HG03558 (cell line): ENCODE data around the gene SDHB.

Source experiments
- ATAC-seq: cut with Tn5 transposase; IDR thresholded peaks from one replicate; pipeline ENCODE4 v1.9.1; 2021; ENCODE audit warnings: moderate number of reproducible peaks; ENCODE audit not compliant: unreplicated experiment; ENCODE audit errors: extremely low read depth

The SDHB gene

GRCh38 chr1:17052641-17053040 is 1.2 kb downstream of the SDHB start:
- ATAC-seq = no peak

GRCh38 chr1:17052038-17052437 is 1.8 kb downstream of the SDHB start:
- ATAC-seq = no peak

GRCh38 chr1:17047924-17048323 is 5.9 kb downstream of the SDHB start:
- no peak for ATAC-seq

- no peak for ATAC-seq
Observed at GRCh38 chr1:17046334-17046657, 7.5 kb downstream of the SDHB start.

- ATAC-seq = no peak
Observed at GRCh38 chr1:17045634-17046333, 8.0 kb downstream of the SDHB start.

GRCh38 chr1:17045150-17045549 is 8.7 kb downstream of the SDHB start:
- no peak for ATAC-seq

- ATAC-seq = no peak
Observed at GRCh38 chr1:17043676-17044075, 10.2 kb downstream of the SDHB start.

GRCh38 chr1:17040135-17040534 is 13.7 kb downstream of the SDHB start:
- ATAC-seq = no peak

GRCh38 chr1:17039522-17039921 is 14.3 kb downstream of the SDHB start:
- ATAC-seq = no peak

GRCh38 chr1:17033481-17033880 is 20.4 kb downstream of the SDHB start:
- no peak for ATAC-seq

GRCh38 chr1:17032741-17033140 is 21.1 kb downstream of the SDHB start:
- ATAC-seq = no peak

GRCh38 chr1:17031436-17031835 is 22.4 kb downstream of the SDHB start:
- ATAC-seq = no peak

- no peak for ATAC-seq
Observed at GRCh38 chr1:17030206-17030605, 23.6 kb downstream of the SDHB start.

GRCh38 chr1:17028662-17029188 is 25.1 kb downstream of the SDHB start:
- no peak for ATAC-seq

GRCh38 chr1:17027900-17028299 is 25.9 kb downstream of the SDHB start:
- ATAC-seq = no peak

GRCh38 chr1:17027403-17027802 is 26.4 kb downstream of the SDHB start:
- ATAC-seq = no peak

- ATAC-seq = no peak
Observed at GRCh38 chr1:17024721-17025120, 29.1 kb downstream of the SDHB start.

GRCh38 chr1:17023573-17023972 is 30.3 kb downstream of the SDHB start:
- no peak for ATAC-seq

GRCh38 chr1:17023102-17023501 is 30.7 kb downstream of the SDHB start:
- ATAC-seq = peak; percentile 52

GRCh38 chr1:17021896-17022295 is 31.9 kb downstream of the SDHB start:
- ATAC-seq = no peak

- ATAC-seq = no peak
Observed at GRCh38 chr1:17020502-17020901, 33.3 kb downstream of the SDHB start.

GRCh38 chr1:17018849-17019248 is 35.0 kb downstream of the SDHB start:
- ATAC-seq = no peak
